ENCODE measurements around the gene NAA60. TPM values are rescaled to one million over a fixed set of nuclear protein-coding genes. Genes with fewer than 3 reads are reported as not detected.

Gene NAA60
- total RNA-seq, 1 experiment from 2014 or later: 39.4 TPM

DNA sequence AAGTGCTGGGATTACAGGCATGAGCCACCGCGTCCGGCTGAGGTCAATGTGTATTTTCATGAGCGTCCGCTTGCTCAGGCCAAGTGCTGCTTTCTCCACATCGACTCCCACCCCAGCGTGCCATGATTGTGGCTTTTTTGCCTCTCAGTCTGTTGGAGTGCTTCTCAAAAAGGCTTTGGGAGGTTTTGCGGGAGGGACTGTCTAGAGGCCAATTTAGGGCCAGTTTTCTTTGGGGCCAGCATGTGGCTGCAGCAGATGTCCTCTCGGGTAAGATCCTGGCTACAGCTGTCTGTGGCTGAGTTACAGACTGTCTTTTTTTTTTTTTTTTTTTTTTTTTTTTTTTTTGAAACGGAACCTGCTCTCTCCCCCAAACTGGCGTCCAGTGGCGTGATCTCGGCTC is 45.3 kb downstream of the NAA60 start:
- POLR2A ChIA-PET (ENCODE audit: low non-redundant PET): no interaction called here
- no TSS peak for BruUV-seq (replicated peaks)

DNA sequence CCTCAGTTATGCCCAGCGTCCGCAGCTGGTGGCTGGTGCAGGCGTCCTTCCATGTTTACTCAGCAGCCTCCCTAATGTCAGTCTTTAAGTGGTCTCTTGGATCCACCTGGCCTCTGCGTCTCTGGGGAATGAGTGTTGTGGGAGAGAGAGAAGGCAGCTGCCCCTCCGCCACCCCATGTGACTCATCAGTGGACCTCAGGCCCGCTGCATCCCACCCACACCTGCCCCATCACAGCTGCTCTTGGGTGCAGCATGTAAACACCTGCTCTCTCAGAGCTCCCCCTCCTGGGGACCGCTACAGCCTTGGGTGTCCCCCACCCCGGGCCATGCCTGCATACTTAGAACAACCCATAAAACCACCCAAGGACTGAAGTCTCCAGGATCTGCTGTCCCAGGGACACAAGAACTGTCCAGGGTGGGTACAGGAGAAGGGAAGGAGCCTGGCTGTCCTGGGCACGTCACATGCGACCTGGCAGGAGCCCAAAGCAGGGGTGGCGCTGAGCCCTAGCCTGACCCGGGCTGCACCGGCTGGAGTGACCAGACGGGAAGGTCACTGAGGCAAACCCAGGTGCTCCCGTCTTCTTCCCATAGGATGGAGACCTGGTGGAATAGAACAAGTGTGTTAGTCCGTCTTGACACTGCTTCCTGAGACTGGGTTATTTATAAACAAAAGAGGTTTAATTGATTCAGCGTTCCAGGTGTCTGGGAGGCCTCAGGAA is 47.6 kb downstream of the NAA60 start:
- TF ChIP-seq, protein P1, sequence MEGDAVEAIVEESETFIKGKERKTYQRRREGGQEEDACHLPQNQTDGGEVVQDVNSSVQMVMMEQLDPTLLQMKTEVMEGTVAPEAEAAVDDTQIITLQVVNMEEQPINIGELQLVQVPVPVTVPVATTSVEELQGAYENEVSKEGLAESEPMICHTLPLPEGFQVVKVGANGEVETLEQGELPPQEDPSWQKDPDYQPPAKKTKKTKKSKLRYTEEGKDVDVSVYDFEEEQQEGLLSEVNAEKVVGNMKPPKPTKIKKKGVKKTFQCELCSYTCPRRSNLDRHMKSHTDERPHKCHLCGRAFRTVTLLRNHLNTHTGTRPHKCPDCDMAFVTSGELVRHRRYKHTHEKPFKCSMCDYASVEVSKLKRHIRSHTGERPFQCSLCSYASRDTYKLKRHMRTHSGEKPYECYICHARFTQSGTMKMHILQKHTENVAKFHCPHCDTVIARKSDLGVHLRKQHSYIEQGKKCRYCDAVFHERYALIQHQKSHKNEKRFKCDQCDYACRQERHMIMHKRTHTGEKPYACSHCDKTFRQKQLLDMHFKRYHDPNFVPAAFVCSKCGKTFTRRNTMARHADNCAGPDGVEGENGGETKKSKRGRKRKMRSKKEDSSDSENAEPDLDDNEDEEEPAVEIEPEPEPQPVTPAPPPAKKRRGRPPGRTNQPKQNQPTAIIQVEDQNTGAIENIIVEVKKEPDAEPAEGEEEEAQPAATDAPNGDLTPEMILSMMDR (conservative IDR thresholded peaks at IDR 0.05; ENCODE audit: low read depth, low read length): no peak
- TF ChIP-seq EZH2 (IDR thresholded peaks at IDR 0.05; ENCODE audit: borderline replicate concordance, low read depth, low read length, poor library complexity, severe bottlenecking): no peak
- H3K27ac ChIP-seq (ENCODE audit: low read depth, low read length, poor library complexity, severe bottlenecking): no peak overlapping the region
- no peaks in the 10 kb centered on the region for H3K9me3 ChIP-seq (ENCODE audit: low read depth, low read length, poor library complexity, severe bottlenecking)
- BruUV-seq (replicated peaks): no TSS peak
- POLR2A ChIA-PET (ENCODE audit: low non-redundant PET): no interaction called here
- DNase-seq (ENCODE audit: low spot score): no peak
- CTCF ChIA-PET: no interaction called here
- H3K4me3 ChIP-seq (ENCODE audit: low read depth, low read length, poor library complexity, severe bottlenecking): no peak overlapping the region
- H3K27me3 ChIP-seq (replicated peaks; ENCODE audit: insufficient read depth, low read depth, low read length, poor library complexity): no peaks in the 10 kb centered on the region
- intact Hi-C loops (cut with micrococcal nuclease; ENCODE audit: unreplicated experiment): no loop called here
- H3K4me1 ChIP-seq (ENCODE audit: insufficient read depth, low read length, poor library complexity, severe bottlenecking): no peaks in the 10 kb centered on the region
- H3K36me3 ChIP-seq (ENCODE audit: insufficient read depth, low read length, poor library complexity, severe bottlenecking): no peaks in the 10 kb centered on the region

More for the DNA sequence above, 45.3 kb downstream of the NAA60 start:
- H3K9me3 ChIP-seq (ENCODE audit: low read depth, low read length, poor library complexity, severe bottlenecking): no peaks in the 10 kb centered on the region
- TF ChIP-seq EZH2 (IDR thresholded peaks at IDR 0.05; ENCODE audit: borderline replicate concordance, low read depth, low read length, poor library complexity, severe bottlenecking): no peak
- TF ChIP-seq, protein P1 (conservative IDR thresholded peaks at IDR 0.05; ENCODE audit: low read depth, low read length): no peak
- H3K36me3 ChIP-seq (ENCODE audit: insufficient read depth, low read length, poor library complexity, severe bottlenecking): peaks cover 6% of the 10 kb centered on the region
- no peaks in the 10 kb centered on the region for H3K27me3 ChIP-seq (replicated peaks; ENCODE audit: insufficient read depth, low read depth, low read length, poor library complexity)
- DNase-seq (ENCODE audit: low spot score): no peak
- intact Hi-C loops (cut with micrococcal nuclease; ENCODE audit: unreplicated experiment): no loop called here
- CTCF ChIA-PET: no interaction called here
- H3K27ac ChIP-seq (ENCODE audit: low read depth, low read length, poor library complexity, severe bottlenecking): no peak overlapping the region
- no peaks in the 10 kb centered on the region for H3K4me1 ChIP-seq (ENCODE audit: insufficient read depth, low read length, poor library complexity, severe bottlenecking)
- H3K4me3 ChIP-seq (ENCODE audit: low read depth, low read length, poor library complexity, severe bottlenecking): no peak overlapping the region

DNA sequence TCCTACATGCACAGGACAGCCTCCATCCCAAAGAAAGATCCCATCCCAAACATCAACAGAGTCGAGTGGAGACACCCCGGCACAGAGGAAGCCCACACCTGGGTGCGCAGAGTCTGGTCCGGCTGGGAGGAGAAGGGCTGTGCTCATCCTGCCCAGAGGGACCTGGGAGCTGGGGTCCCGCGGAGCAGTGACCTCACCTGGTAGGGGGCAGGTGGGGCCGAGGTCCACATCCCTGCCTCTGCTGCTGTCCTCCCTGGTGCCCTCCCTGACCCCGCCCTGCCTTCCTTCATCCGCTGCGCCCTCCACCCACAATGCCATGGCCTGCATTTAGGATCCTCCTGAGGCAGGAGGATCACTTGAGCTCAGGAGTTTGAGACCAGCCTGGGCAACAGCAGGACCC is 48.9 kb downstream of the NAA60 start:
- H3K9me3 ChIP-seq (ENCODE audit: low read depth, low read length, poor library complexity, severe bottlenecking): no peaks in the 10 kb centered on the region

More for the DNA sequence above, 48.9 kb downstream of the NAA60 start:
- BruUV-seq (replicated peaks): no TSS peak
- no peaks in the 10 kb centered on the region for H3K36me3 ChIP-seq (ENCODE audit: insufficient read depth, low read length, poor library complexity, severe bottlenecking)
- intact Hi-C loops (cut with micrococcal nuclease; ENCODE audit: unreplicated experiment): no loop called here
- ChIA-PET CTCF (interaction anchor here (0.7 kb wide), 1 partner anchor 267 kb away, joined by 8 read pairs; no protein-coding TSS in a partner anchor), POLR2A (ENCODE audit: low non-redundant PET) (no interaction called here)
- TF ChIP-seq, protein P1 (conservative IDR thresholded peaks at IDR 0.05; ENCODE audit: low read depth, low read length): no peak
- TF ChIP-seq EZH2 (IDR thresholded peaks at IDR 0.05; ENCODE audit: borderline replicate concordance, low read depth, low read length, poor library complexity, severe bottlenecking): no peak
- no peak for DNase-seq (ENCODE audit: low spot score)
- no peak overlapping the region for H3K4me3 ChIP-seq (ENCODE audit: low read depth, low read length, poor library complexity, severe bottlenecking)
- no peak overlapping the region for H3K27ac ChIP-seq (ENCODE audit: low read depth, low read length, poor library complexity, severe bottlenecking)
- no peaks in the 10 kb centered on the region for H3K27me3 ChIP-seq (replicated peaks; ENCODE audit: insufficient read depth, low read depth, low read length, poor library complexity)
- H3K4me1 ChIP-seq (ENCODE audit: insufficient read depth, low read length, poor library complexity, severe bottlenecking): no peaks in the 10 kb centered on the region
